GM06990 (cell line): Measurements from ENCODE around the gene SH3BP4.

Experiments
- DNase-seq: peaks from one replicate; pipeline ENCODE4 v3.0.0-alpha.2; 2011; ENCODE audit not compliant: insufficient read length; ENCODE audit errors: extremely low read depth
- H3K27me3 ChIP-seq: replicated peaks from 2 replicates; pipeline ENCODE4 v1.6.0; 2011; ENCODE audit warnings: low read length; ENCODE audit not compliant: control insufficient read depth, insufficient read depth
- H3K36me3 ChIP-seq: 2 replicates; pipeline ENCODE4 v1.5.1; 2011; ENCODE audit warnings: low read length; ENCODE audit not compliant: control insufficient read depth, insufficient read depth
- H3K4me3 ChIP-seq: replicated peaks from 2 replicates; pipeline ENCODE4 v1.5.1; 2011; ENCODE audit warnings: low read depth, mild to moderate bottlenecking, control low read depth, low read length
- TF ChIP-seq, protein P1 (sequence below): IDR thresholded peaks from 2 replicates; pipeline ENCODE4 v1.5.1; 2011; ENCODE audit warnings: low read length, control low read depth, mild to moderate bottlenecking, inconsistent platforms; ENCODE audit not compliant: insufficient read depth, poor library complexity, severe bottlenecking

SH3BP4 gene

DNA sequence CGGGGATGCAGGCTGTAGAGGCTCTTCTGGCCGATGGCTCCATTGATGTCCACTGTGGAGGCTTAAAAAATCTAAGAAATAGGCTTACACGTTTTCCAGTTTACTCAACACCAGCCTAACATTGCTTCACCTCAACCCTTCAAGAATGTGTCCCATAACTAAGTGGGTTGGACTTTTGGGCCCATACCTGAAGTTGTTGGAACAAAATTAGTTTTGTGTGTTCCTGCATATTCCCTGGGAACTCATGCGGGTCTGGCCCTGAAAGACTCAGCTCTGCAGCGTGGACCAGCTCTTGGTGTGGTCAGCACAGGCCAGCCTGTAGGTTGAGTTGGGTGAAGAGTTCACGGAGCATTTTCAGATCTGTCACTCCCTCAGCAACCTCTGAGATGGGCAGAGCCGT is 38.5 kb downstream of the SH3BP4 start:
- DNase-seq, result no peak
- Histone ChIP-seq H3K4me3 (no peak overlapping the region), H3K36me3 (no peaks in the 10 kb centered on the region), H3K27me3 (no peaks in the 10 kb centered on the region)
- TF ChIP-seq, protein P1, sequence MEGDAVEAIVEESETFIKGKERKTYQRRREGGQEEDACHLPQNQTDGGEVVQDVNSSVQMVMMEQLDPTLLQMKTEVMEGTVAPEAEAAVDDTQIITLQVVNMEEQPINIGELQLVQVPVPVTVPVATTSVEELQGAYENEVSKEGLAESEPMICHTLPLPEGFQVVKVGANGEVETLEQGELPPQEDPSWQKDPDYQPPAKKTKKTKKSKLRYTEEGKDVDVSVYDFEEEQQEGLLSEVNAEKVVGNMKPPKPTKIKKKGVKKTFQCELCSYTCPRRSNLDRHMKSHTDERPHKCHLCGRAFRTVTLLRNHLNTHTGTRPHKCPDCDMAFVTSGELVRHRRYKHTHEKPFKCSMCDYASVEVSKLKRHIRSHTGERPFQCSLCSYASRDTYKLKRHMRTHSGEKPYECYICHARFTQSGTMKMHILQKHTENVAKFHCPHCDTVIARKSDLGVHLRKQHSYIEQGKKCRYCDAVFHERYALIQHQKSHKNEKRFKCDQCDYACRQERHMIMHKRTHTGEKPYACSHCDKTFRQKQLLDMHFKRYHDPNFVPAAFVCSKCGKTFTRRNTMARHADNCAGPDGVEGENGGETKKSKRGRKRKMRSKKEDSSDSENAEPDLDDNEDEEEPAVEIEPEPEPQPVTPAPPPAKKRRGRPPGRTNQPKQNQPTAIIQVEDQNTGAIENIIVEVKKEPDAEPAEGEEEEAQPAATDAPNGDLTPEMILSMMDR, result no peak

DNA sequence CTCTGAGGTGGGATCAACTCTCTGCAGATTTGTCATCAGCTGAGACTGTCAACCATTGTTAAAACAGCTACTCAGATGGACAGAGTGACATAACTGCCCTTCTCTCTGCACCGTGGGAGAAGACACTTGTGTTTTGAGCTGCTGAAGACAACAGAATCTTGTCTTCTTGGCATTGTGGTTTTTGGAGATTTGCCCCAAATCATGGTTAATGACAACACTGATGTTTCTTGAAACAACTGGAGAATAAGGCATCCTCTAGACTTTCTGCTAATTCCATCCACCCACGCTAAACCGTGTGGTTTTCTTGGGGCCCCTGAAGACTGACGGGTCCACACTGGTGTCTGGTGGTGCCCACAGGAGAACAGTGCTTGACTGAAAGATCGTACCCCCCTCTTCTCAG is 39.5 kb downstream of the SH3BP4 start:
- DNase-seq, result no peak
- Histone ChIP-seq H3K36me3 (no peaks in the 10 kb centered on the region), H3K27me3 (no peaks in the 10 kb centered on the region), H3K4me3 (no peak overlapping the region)
- TF ChIP-seq, protein P1, result no peak

DNA sequence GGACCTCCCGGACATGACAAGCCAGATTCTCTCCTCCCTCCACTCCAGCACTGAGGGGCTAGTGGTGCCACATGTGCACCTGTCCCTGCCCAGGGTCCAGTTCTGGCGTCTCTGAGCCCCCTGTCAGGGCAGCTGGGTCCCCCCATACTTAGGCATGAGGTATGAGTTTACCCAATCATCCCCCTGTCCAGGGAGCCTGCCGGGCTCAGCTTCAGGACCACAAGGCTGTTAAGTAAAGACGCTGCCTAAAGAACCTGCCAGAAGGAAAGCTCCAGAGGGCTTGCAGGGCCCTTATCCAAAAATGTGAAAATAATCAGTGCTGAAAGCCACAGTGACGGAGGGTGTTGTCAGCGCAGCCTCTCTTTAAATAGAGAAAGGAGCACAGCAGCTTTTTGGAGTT is 40.0 kb downstream of the SH3BP4 start:
- Histone ChIP-seq H3K4me3 (no peak overlapping the region), H3K27me3 (no peaks in the 10 kb centered on the region), H3K36me3 (no peaks in the 10 kb centered on the region)
- TF ChIP-seq, protein P1, result no peak
- no peak for DNase-seq

GRCh38 chr2:234992196-234992595 is 40.4 kb downstream of the SH3BP4 start:
- TF ChIP-seq, protein P1, result no peak
- no peak for DNase-seq
- Histone ChIP-seq H3K4me3 (no peak overlapping the region), H3K36me3 (no peaks in the 10 kb centered on the region), H3K27me3 (no peaks in the 10 kb centered on the region)

DNA sequence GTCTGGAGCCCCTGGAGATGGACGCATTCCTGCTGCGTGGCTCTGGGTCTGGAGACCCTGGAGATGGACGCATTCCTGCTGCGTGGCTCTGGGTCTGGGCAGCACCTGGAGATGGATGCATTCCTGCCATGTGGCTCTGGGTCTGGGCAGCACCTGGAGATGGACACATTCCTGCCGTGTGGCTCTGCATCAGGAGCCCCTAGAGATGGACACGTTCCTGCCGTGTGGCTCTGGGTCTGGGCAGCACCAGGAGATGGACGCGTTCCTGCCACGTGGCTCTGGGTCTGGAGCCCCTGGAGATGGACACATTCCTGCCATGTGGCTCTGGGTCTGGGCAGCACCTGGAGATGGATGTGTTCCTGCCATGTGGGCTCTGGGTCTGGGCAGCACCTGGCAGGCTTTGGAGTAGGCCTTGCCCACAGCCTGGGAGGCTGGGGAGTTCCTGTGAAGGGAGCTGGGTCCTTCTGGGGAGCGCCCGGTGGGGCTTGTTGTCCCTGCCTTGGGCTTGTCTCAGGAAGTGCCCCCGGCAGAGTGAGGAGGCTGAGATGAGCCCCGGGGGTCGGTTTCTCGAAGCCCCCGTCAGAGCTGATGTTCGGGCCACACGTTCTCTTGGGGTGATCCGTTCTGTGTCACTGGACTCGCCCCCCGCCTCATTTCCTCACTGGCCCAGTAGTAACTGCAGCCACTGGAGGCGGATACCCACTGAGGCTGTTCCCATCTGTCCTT is 41.0 kb downstream of the SH3BP4 start:
- TF ChIP-seq, protein P1, result no peak
- Histone ChIP-seq H3K4me3 (no peak overlapping the region), H3K36me3 (no peaks in the 10 kb centered on the region), H3K27me3 (no peaks in the 10 kb centered on the region)
- no peak for DNase-seq

GRCh38 chr2:234993541-234993981 is 41.7 kb downstream of the SH3BP4 start:
- Histone ChIP-seq H3K36me3 (no peaks in the 10 kb centered on the region), H3K27me3 (no peaks in the 10 kb centered on the region), H3K4me3 (no peak overlapping the region)
- DNase-seq, result no peak
- TF ChIP-seq, protein P1, result no peak
